Mesenchymal stem cell (in vitro differentiated cells and primary cell): ENCODE data around the gene SCART1.
"Not testable (repeated sequence)": the region's sequence is repeated elsewhere in the genome, so short reads cannot be mapped to it uniquely, and the experiment has no call there.

Source experiments
- DNase-seq: peaks from one replicate; pipeline ENCODE4 v3.0.0-alpha.2; 2013
- H2AFZ ChIP-seq: one replicate; pipeline ENCODE4 v1.6.1; 2013; ENCODE audit warnings: low read depth, mild to moderate bottlenecking, control low read depth, inconsistent platforms, low read length, moderate library complexity
- H2AK5ac ChIP-seq: 2 replicates; pipeline ENCODE4 v1.6.1; 2013; ENCODE audit warnings: low read length, moderate library complexity, mild to moderate bottlenecking, inconsistent platforms; ENCODE audit not compliant: severe bottlenecking
- H2BK120ac ChIP-seq: one replicate; pipeline ENCODE4 v1.6.1; 2013; ENCODE audit warnings: low read depth, mild to moderate bottlenecking, inconsistent platforms, low read length, moderate library complexity
- H2BK12ac ChIP-seq, 2 experiments: one replicate each; pipeline ENCODE4 v1.6.1; 2013; ENCODE audit warnings: inconsistent platforms in 2 of 2, low read length in 2 of 2, mild to moderate bottlenecking in 2 of 2, moderate library complexity in 2 of 2, control low read depth in 1 of 2
- H2BK15ac ChIP-seq: one replicate; pipeline ENCODE4 v1.6.1; 2013; ENCODE audit warnings: mild to moderate bottlenecking, low read depth, inconsistent platforms; ENCODE audit not compliant: poor library complexity, severe bottlenecking
- H2BK5ac ChIP-seq: 2 replicates; pipeline ENCODE4 v1.6.1; 2013; ENCODE audit warnings: low read depth, mild to moderate bottlenecking, low read length, control low read depth, inconsistent platforms; ENCODE audit not compliant: poor library complexity, severe bottlenecking
- H3K14ac ChIP-seq, 2 experiments: one replicate each; pipeline ENCODE4 v1.6.1; 2013; ENCODE audit warnings: inconsistent platforms in 2 of 2, low read length in 2 of 2, control low read depth in 1 of 2, mild to moderate bottlenecking in 1 of 2, moderate library complexity in 1 of 2
- H3K18ac ChIP-seq, 2 experiments: one replicate each; pipeline ENCODE4 v1.6.1; 2013; ENCODE audit warnings: inconsistent platforms in 2 of 2, low read length in 2 of 2, control low read depth in 1 of 2, low read depth in 1 of 2, mild to moderate bottlenecking in 1 of 2
- H3K23ac ChIP-seq, 2 experiments: one replicate each; pipeline ENCODE4 v1.6.1; 2013; ENCODE audit warnings: inconsistent platforms in 2 of 2, low read length in 2 of 2, mild to moderate bottlenecking in 2 of 2, moderate library complexity in 2 of 2, control low read depth in 1 of 2
- H3K27ac ChIP-seq: 2 replicates; pipeline ENCODE4 v1.5.1; 2013; ENCODE audit warnings: mild to moderate bottlenecking, moderate library complexity, low read length, control low read depth, inconsistent platforms; ENCODE audit not compliant: poor library complexity, severe bottlenecking
- H3K27me3 ChIP-seq, 2 experiments: 2 replicates each; pipeline versions ENCODE4 v1.6.1 to v1.7.0; 2013; ENCODE audit warnings: low read length in 2 of 2, mild to moderate bottlenecking in 2 of 2, moderate library complexity in 2 of 2, control low read depth in 1 of 2, inconsistent platforms in 1 of 2; ENCODE audit not compliant: control insufficient read depth in 1 of 2, insufficient read depth in 1 of 2
- H3K36me3 ChIP-seq, 2 experiments: 2 replicates each; pipeline versions ENCODE4 v1.6.1 to v1.7.0; 2013; ENCODE audit warnings: low read length in 2 of 2, control low read depth in 1 of 2, inconsistent platforms in 1 of 2, low read depth in 1 of 2, mild to moderate bottlenecking in 1 of 2; ENCODE audit not compliant: insufficient read depth in 2 of 2, control insufficient read depth in 1 of 2
- H3K4ac ChIP-seq, 2 experiments: one replicate each; pipeline ENCODE4 v1.6.1; 2013; ENCODE audit warnings: inconsistent platforms in 2 of 2, low read length in 2 of 2, mild to moderate bottlenecking in 2 of 2, moderate library complexity in 2 of 2, control low read depth in 1 of 2, low read depth in 1 of 2
- H3K4me1 ChIP-seq: 2 replicates; pipeline ENCODE4 v1.6.1; 2013; ENCODE audit warnings: low read depth, low read length, control low read depth; ENCODE audit not compliant: control insufficient read depth, insufficient read depth
- H3K4me2 ChIP-seq: 2 replicates; pipeline ENCODE4 v1.6.1; 2013; ENCODE audit warnings: low read length, mild to moderate bottlenecking, inconsistent platforms; ENCODE audit not compliant: poor library complexity, severe bottlenecking
- H3K4me3 ChIP-seq, 2 experiments: 2 replicates each; pipeline versions ENCODE4 v1.5.1 to v1.7.0; 2013; ENCODE audit warnings: low read length in 2 of 2, mild to moderate bottlenecking in 2 of 2, control low read depth in 1 of 2, low read depth in 1 of 2; ENCODE audit not compliant: insufficient read depth in 1 of 2
- H3K79me1 ChIP-seq: replicated peaks from 2 replicates; pipeline ENCODE4 v1.6.1; 2013; ENCODE audit warnings: mild to moderate bottlenecking, control low read depth, low read length, inconsistent platforms; ENCODE audit not compliant: poor library complexity, severe bottlenecking
- H3K9ac ChIP-seq: 2 replicates; pipeline ENCODE4 v1.7.0; 2013; ENCODE audit warnings: mild to moderate bottlenecking, low read length, moderate library complexity
- H3K9me3 ChIP-seq: 2 replicates; pipeline ENCODE4 v1.7.0; 2013; ENCODE audit warnings: mild to moderate bottlenecking, low read length; ENCODE audit not compliant: control insufficient read depth
- H4K8ac ChIP-seq: one replicate; pipeline ENCODE4 v1.6.1; 2013; ENCODE audit warnings: inconsistent platforms, mild to moderate bottlenecking, low read length, moderate library complexity
- H4K91ac ChIP-seq: one replicate; pipeline ENCODE4 v1.6.1; 2013; ENCODE audit warnings: mild to moderate bottlenecking, low read length, inconsistent platforms
- WGBS: methylation state at CpG from one replicate; pipeline ENCODE4 v1.1.7; 2013; ENCODE audit warnings: mixed read lengths; 5-methylcytosine and 5-hydroxymethylcytosine counted together

SCART1 gene

GRCh38 chr10:133424102-133424501 is 29.6 kb upstream of the SCART1 start:
- H2AFZ ChIP-seq, H2AK5ac ChIP-seq: not testable (repeated sequence)

GRCh38 chr10:133424601-133425000 is 29.1 kb upstream of the SCART1 start, which contains the start of gene SPRN:
Gene SPRN (minus strand): TSS chr10:133424625. CDS start chr10:133423681, 944 bp downstream.
- DNase-seq, H3K4ac ChIP-seq, H2AK5ac ChIP-seq, H4K8ac ChIP-seq, H3K27me3 ChIP-seq, H2AFZ ChIP-seq, H3K27ac ChIP-seq, H3K23ac ChIP-seq, H2BK12ac ChIP-seq, H3K9ac ChIP-seq, H3K9me3 ChIP-seq, H2BK15ac ChIP-seq, H3K18ac ChIP-seq, H2BK120ac ChIP-seq, H3K14ac ChIP-seq, H3K4me3 ChIP-seq, H2BK5ac ChIP-seq, H4K91ac ChIP-seq: not testable (repeated sequence)
- peak within 1 kb of the TSS; percentile 27 for H3K4me2 ChIP-seq
- H3K36me3 ChIP-seq: peaks cover 19 to 33% of the 10 kb centered on the region in 2 experiments
- peaks cover 20% of the 10 kb centered on the region for H3K4me1 ChIP-seq
- H3K79me1 ChIP-seq: peaks cover 12% of the 10 kb centered on the region
- no CpG with 5 or more reads among the region's 37 CpGs for WGBS

More at GRCh38 chr10:133424102-133424501, 29.6 kb upstream of the SCART1 start:
- H3K9ac ChIP-seq, H2BK120ac ChIP-seq, H3K14ac ChIP-seq, H3K4me2 ChIP-seq, H3K18ac ChIP-seq, H2BK15ac ChIP-seq, H2BK12ac ChIP-seq, DNase-seq, H3K27me3 ChIP-seq, H3K9me3 ChIP-seq, H3K23ac ChIP-seq, H3K4ac ChIP-seq, H4K91ac ChIP-seq, H4K8ac ChIP-seq, H3K27ac ChIP-seq, H3K4me3 ChIP-seq, H2BK5ac ChIP-seq: not testable (repeated sequence)
- Histone ChIP-seq H3K4me1 (peaks cover 20% of the 10 kb centered on the region), H3K79me1 (peaks cover 16% of the 10 kb centered on the region), H3K36me3 (peaks cover 24 to 38% of the 10 kb centered on the region in 2 experiments)
- no CpG with 5 or more reads among the region's 46 CpGs for WGBS

GRCh38 chr10:133429571-133429970 is 24.2 kb upstream of the SCART1 start:
- H3K9me3 ChIP-seq, H4K8ac ChIP-seq, H3K27me3 ChIP-seq, H3K4me3 ChIP-seq, H4K91ac ChIP-seq, H3K23ac ChIP-seq, H3K79me1 ChIP-seq, H3K27ac ChIP-seq, H3K14ac ChIP-seq, H2BK5ac ChIP-seq, H3K4me2 ChIP-seq, H2BK120ac ChIP-seq, H3K9ac ChIP-seq, H3K36me3 ChIP-seq, H2AFZ ChIP-seq, H2BK12ac ChIP-seq, H3K4me1 ChIP-seq, DNase-seq, H3K4ac ChIP-seq, H2AK5ac ChIP-seq, H3K18ac ChIP-seq, H2BK15ac ChIP-seq: not testable (repeated sequence)
- WGBS: no CpG with 5 or more reads among the region's 4 CpGs

GRCh38 chr10:133431888-133432613 is 21.7 kb upstream of the SCART1 start:
- not testable (repeated sequence) for H4K8ac ChIP-seq, H3K23ac ChIP-seq, DNase-seq, H3K18ac ChIP-seq, H3K36me3 ChIP-seq, H3K27ac ChIP-seq, H4K91ac ChIP-seq, H3K4me3 ChIP-seq, H3K9ac ChIP-seq, H2BK12ac ChIP-seq, H3K4me1 ChIP-seq, H2BK5ac ChIP-seq, H2AFZ ChIP-seq, H3K14ac ChIP-seq, H3K4me2 ChIP-seq, H3K27me3 ChIP-seq, H2AK5ac ChIP-seq, H3K79me1 ChIP-seq, H2BK120ac ChIP-seq, H3K4ac ChIP-seq, H2BK15ac ChIP-seq, H3K9me3 ChIP-seq
- WGBS: 81% methylated on average over 3 of the region's 9 CpGs
